RCC 7860 (cell line): ENCODE results near the gene SYT6.
A peak's percentile ranks its signal among the peaks of the same experiment; 100 is the strongest.

Source experiments
- DNase-seq: peaks from one replicate; pipeline ENCODE4 v3.0.0-alpha.2; 2015; ENCODE audit warnings: low spot score
- FAIRE-seq: peaks from 2 replicates; lab custom pipeline; 2012; peaks lifted over from hg19 to GRCh38; lab: Jason Lieb, UNC

SYT6 gene

DNA sequence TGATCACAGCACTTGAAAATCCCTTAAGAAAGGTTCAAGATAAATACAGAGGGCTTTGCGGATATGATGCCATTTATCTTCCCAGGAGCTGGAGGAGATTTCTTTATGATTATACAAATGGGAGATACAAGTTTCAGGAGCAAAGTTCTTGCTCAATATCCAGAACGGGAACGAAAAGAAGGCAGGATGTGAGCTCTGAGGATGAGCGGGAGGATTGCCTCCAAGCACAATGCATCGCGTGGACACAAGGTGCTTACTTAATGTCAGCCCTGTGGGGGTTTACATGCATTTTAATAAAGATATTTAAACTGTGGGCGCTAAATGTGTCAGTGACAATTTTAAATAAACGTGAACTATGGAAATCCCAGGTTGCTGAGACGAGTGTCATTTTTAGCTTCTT lies 59.0 kb downstream of the SYT6 start:
- FAIRE-seq = no peak
- DNase-seq = no peak

DNA sequence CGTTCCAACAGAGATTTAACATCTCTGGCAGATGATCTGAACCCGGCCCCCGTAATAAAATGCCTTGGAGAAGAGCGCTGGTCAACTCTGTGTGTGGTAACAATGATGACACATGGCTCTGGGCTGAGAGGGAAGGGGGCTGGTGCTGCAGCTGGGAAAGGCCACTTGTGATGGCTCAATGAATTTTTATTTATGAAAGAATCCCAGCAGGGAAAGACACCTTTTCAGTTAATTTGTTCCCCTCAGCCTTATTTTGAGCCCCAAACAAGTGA lies 59.4 kb downstream of the SYT6 start:
- FAIRE-seq (no peak), DNase-seq (no peak)

DNA sequence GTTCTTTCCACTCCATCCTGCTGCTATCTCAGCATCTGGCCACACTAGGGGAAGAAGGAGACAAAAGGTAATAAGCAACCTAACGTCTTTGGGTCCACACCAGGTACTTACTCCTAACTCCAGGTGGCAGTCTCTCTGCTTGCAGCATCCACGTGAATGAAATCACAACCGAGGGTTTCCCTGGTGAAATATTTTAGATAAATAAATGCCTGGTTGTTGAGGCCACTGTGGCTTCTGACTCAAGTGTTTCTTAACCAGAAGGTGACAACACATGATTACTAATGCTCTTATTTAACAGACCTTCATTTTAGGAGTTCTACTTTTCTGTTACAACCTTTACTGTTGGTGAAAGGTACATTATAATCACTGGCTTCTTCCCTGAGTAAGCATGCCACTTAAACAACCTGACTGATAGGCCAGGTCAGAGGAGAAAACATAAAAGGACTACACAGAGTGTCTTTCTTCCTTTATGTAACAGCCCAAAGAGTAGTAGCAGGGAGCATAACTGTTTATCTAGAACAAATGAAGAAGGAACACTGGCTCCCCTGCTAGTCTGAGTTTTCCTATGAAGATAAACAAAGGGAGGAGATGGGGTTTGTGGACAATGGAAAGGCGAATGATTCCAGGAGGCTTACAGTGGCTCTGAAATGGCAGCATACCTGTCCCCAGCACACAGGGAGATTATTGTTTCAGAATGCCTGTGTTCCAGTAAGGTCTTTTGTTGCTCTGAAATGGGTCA lies 59.9 kb downstream of the SYT6 start:
- FAIRE-seq = no peak
- DNase-seq = peak; percentile 37

DNA sequence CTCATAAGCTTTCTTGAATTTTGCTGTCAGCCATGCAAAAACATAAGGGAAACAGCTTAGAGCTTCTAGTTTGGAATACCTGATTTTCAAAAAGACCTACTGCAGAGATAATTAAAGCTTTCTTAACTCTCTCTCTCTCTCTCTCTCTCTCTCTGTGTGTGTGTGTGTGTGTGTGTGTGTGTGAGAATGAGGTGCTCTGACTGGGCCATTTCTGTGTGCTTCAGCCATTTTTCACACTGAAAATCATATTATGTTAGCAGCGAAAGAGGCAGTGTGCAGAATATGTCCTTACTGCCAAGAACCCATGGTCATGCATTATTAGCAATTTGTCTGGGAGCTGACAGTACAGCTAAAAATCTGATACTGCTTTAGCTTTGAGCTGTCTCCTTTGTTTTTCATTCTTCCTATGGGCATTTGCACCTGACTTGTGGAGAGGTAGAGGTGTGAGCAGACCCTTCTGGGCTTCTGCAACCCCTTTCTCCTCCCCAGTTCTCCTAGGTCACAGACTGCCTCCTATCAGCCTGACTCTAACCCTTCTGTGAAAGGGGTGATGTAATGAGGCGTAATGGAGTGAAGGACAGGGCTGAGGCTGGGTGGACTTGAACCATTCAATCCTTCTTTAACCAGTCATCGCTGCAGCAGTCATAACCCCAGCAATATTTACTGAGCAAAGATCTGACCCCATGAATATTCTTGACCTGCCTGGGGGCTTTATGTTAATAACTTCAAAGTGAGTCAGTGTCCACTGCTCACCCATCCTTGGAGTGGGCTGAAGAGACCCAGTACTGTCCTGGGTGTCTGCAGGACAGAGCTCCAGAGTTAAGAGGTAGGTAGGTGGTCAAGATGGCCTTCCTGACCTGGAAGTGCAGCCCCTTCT lies 61.2 kb downstream of the SYT6 start:
- DNase-seq (no peak), FAIRE-seq (no peak)

DNA sequence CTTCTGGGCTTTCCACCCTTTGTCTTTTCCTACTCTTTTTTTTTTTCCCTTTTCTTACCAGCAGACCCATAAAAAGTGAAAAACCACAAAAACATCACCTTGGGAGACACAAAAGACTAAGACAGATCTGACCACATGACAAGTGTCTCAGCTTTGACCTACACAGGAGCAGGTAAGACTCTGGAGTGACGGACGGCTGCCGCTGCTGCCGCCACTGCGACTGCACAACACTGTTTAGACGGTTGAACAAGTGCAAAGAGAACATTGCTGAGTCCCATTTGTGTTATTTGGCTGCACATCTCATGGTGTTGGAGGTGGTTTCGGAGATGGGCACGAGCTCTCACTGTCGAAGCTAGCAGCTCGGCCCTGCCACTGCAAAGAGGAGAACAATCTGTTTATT lies 62.0 kb downstream of the SYT6 start:
- no peak for FAIRE-seq
- no peak for DNase-seq

- FAIRE-seq = no peak
- DNase-seq = no peak
These were observed 62.7 kb downstream of the SYT6 start for GRCh38 chr1:114090738-114091505.

- DNase-seq (no peak), FAIRE-seq (no peak)
These were observed 64.0 kb downstream of the SYT6 start for GRCh38 chr1:114089502-114090138.

GRCh38 chr1:114088392-114089299 lies 65.0 kb downstream of the SYT6 start:
- DNase-seq (no peak), FAIRE-seq (no peak)

GRCh38 chr1:114087495-114087894 lies 66.2 kb downstream of the SYT6 start:
- no peak for DNase-seq
- no peak for FAIRE-seq

GRCh38 chr1:114086601-114087368 lies 66.9 kb downstream of the SYT6 start:
- FAIRE-seq (no peak), DNase-seq (no peak)

DNA sequence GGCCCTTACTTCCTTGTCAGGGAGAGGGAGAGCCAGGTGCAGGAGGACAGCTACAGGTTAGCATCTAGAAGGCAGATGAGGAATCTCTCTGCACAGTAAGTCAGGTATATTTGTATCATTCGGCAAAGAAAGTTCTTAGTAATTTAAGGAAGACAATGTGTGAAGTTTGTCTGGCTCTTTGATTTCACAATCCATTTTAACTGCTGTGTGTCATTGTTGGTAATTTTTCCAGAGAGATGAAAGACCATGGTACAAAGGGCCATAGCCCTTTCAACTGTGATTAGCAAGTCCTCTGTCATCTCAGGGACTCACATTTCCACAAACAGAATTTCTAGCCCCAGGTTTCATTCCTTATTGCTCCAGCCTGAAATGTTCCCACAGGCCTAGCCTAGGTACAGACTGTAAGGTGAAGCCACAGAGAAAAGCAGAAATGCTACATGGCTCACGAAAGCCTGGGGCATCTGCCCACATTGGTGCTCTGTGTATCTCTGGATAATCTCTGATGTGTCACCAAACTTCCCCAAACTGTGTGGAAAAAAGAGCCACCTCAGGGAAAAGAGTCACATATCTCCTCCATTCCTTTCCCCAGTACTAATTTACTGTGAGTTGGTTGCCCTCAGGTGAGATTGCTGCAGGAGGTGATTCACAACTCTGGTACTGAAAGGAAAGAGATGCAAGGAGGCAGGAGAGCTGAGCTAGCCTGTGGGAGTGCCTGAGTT lies 70.6 kb downstream of the SYT6 start:
- DNase-seq (no peak), FAIRE-seq (no peak)

DNA sequence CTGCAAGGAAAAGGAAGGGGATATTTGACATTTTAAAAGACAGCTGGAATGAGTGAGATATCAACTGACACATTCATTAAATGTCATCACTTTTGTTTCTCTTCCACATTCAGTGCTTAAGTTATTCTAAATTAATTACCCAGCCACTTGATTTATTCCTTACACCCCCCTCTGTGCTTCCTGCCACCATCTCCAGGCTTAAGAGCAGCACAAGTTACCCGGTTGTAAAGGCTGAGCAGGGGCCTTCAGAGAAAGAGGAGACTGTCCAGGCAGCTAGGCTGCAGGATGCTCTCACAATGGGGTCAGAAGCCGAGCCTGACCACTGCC lies 71.4 kb downstream of the SYT6 start:
- DNase-seq (no peak), FAIRE-seq (no peak)

- DNase-seq (no peak), FAIRE-seq (no peak)
These were observed 72.0 kb downstream of the SYT6 start for GRCh38 chr1:114081437-114082303.

DNA sequence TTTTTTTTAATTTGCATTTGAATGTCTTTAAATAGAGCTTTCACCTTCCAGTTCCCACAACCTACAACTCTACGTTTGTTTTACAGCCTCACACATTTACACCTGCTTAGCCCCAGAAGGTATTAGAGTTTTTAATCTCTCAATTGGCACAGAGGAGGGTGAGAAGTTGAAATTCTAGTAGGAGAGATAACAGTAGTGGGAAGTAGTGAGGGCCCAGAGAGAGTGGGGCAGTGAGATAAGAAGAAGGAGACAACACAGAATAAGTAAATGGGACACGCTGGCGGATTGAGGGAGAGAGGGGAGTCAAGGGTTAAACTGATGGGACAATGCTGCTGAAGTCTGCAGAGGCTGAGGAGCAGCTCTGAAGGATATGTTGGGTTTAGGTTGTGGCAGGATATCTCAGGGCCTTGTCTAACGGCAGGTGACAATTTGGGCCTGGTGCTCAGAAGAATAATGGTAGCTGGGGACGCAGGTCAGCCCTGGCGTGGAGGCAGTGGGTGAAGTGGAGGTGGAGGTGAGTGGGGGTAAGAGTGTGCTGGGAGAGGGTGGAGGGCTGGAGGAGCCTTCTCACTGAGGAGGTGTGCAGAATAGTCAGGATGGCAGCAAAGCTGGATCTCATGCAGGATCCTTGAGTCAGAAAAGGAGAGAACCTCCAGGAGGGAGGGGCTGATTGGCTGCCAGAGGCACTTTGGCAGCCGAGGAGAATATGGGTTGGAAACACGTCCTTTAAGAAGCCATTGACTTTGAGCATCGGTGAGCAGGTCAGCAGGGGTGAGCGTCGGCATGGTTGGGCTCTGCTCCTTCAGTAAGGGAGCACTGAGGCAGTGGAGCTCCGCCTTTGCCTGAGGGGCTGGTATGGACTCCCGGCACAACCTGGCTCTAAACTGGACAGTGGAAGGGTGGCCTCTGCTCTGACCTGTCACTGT lies 72.9 kb downstream of the SYT6 start:
- DNase-seq (no peak), FAIRE-seq (no peak)

- FAIRE-seq = no peak
- DNase-seq = no peak
These were observed 74.0 kb downstream of the SYT6 start for GRCh38 chr1:114079596-114080190.

GRCh38 chr1:114078116-114078515 lies 75.6 kb downstream of the SYT6 start:
- DNase-seq (no peak), FAIRE-seq (no peak)

GRCh38 chr1:114077188-114077587 lies 76.5 kb downstream of the SYT6 start:
- DNase-seq (no peak), FAIRE-seq (no peak)
